H1 (cell line): ENCODE measurements around the gene PIEZO1. TPM values are rescaled to one million over a fixed set of nuclear protein-coding genes. Genes with fewer than 3 reads are reported as not detected.

ENCODE experiments used
- JUN ChIP-seq: IDR thresholded peaks from 2 replicates; pipeline ENCODE4 v1.6.1; 2011; ENCODE audit warnings: low read depth, mild to moderate bottlenecking, improper control_type of control experiment, low read length
- POU5F1 ChIP-seq: IDR thresholded peaks from 2 replicates; pipeline ENCODE4 v1.6.1; 2011; ENCODE audit warnings: low read depth, mild to moderate bottlenecking, low read length, moderate library complexity
- polyA plus RNA-seq, 7 experiments: library from polyadenylated mRNA; depleted of rRNA in 3 of 7; stranded (reverse) in 5 of 7; unstranded in 2 of 7; fragments of >200 nt in 5 of 7; fragments of 200-250 nt in 2 of 7; gene quantifications; 1 replicate in 5 of 7; 2 replicates in 1 of 7; 4 replicates in 1 of 7; pipeline versions ENCODE4 v1.2.1 to v1.2.3, GENCODE V29; 2011 to 2013; ENCODE audit warnings: missing spikeins in 2 of 7, mixed read lengths in 2 of 7
- total RNA-seq: library from RNA; stranded (reverse); fragmentation: NEBNext Ultra II Directional; extraction: Animal tissue kit (Norgen Biotek cat#: 25700); gene quantifications from 2 replicates; pipeline ENCODE4 v1.2.1, GENCODE V29; 2021

PIEZO1 gene
- total and polyA plus RNA-seq, 2 of the 8 experiments (the other 6 are each of a cell fraction or from before 2014, with no cell fraction given): 42.3 to 67.5 TPM

DNA sequence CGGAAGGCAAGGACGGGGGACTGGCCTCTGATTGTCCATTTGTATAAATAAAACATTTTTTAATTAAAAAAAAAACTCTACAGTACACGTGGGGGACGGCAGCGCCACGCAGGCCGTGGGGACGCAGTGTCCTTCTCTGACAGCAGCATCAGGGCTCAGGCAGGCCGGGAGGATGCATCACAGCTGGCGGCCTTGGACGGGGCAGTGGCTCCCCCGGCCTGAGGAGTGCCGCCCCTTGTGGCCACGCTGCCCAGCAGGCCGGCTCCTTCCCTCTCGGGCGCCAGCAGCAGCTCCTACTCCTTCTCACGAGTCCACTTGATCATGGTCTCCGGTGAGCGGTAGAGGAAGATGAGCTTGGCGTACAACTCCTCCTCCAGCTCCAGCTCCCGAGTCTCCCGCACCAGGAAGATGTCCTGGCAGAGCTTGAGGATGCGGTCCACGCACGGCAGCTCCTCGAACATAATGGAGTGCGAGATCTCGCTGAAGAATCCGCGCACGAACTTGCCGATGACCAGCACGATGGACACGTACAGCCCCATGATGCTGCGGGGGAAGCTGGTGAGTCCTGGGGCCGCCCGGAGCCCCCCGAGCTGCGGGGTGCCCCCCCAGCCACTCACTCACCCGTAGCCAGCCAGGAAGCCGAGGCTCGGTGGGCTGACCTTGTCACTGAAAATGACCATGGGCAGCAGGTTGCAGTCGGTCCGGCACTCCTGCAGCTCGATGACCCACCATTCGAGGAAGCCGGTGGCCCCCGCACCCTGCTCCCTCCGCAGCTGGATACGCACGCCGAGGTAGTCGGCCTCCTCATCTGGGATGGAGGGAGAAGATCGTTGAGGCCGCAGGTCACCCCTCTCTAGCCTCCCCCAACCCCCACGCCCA, 69.5 kb downstream of the PIEZO1 start (continued):
- TF ChIP-seq JUN: no peak
- no peak for TF ChIP-seq POU5F1
